ENCODE measurements around the gene LRRC75A. TPM values are rescaled to one million over a fixed set of nuclear protein-coding genes. Genes with fewer than 3 reads are reported as not detected.

LRRC75A gene
- total RNA-seq, 1 donor from 2014 or later, result 2.3 TPM

DNA sequence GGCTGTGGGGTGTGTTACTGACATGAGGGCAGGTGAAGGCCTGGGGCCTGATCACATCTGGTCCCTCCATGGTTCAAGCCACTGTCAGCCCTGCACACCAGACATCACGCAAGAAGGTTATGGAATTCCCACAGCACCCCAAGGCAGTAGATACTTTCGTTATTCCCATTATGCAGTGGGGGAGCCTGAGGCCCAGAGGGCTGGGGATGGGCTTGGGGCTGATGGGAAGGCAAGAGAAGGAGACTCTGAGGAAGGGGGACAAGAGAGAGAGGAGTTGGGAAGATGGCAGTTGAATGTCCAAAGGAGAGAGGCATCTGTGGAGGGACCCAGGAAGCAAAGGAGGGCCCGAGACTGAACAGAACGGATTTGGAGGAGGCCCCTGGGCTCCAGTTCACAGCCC, 42.0 kb downstream of the LRRC75A start:
- H3K36me3 Mint-ChIP-seq (ENCODE audit: low read depth), result peaks cover 2% of the 10 kb centered on the region
- H3K4me3 Mint-ChIP-seq (ENCODE audit: unreplicated experiment), result no peak overlapping the region
- no peaks in the 10 kb centered on the region for H3K9me3 Mint-ChIP-seq (ENCODE audit: low read depth)
- no peak overlapping the region for H3K27ac Mint-ChIP-seq (ENCODE audit: unreplicated experiment)
- no peaks in the 10 kb centered on the region for H3K27me3 Mint-ChIP-seq (ENCODE audit: low read depth)
- no peak for DNase-seq (ENCODE audit: low spot score)
- TF ChIP-seq, protein P1, sequence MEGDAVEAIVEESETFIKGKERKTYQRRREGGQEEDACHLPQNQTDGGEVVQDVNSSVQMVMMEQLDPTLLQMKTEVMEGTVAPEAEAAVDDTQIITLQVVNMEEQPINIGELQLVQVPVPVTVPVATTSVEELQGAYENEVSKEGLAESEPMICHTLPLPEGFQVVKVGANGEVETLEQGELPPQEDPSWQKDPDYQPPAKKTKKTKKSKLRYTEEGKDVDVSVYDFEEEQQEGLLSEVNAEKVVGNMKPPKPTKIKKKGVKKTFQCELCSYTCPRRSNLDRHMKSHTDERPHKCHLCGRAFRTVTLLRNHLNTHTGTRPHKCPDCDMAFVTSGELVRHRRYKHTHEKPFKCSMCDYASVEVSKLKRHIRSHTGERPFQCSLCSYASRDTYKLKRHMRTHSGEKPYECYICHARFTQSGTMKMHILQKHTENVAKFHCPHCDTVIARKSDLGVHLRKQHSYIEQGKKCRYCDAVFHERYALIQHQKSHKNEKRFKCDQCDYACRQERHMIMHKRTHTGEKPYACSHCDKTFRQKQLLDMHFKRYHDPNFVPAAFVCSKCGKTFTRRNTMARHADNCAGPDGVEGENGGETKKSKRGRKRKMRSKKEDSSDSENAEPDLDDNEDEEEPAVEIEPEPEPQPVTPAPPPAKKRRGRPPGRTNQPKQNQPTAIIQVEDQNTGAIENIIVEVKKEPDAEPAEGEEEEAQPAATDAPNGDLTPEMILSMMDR (IDR thresholded peaks at IDR 0.05), result no peak
- H3K4me1 Mint-ChIP-seq (ENCODE audit: low read depth), result peaks cover 6% of the 10 kb centered on the region

DNA sequence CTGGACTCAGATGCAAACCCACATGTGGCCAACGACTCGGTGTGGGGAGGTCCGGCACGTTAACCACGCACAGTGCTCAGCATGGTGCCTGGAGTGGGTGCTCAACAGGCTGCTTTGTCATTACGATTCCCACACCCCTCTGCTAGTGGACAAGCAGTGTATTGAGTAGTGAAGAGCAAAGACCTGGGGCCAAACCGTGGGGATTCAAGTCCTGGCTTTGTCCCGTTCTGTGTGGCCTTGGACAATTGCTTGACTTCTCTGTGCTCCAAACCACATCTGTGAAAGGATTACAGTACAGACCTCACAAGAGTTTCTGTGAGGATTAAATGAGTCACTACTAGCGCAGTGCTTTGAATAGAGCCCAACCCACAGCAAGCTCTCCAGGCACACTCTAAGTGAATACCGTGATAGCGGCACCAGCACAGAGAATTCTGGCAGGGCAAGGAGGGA, 42.8 kb downstream of the LRRC75A start:
- Mint-ChIP-seq H3K27ac (ENCODE audit: unreplicated experiment) (peak overlapping the region; percentile 41), H3K4me1 (ENCODE audit: low read depth) (peaks cover 11% of the 10 kb centered on the region), H3K27me3 (ENCODE audit: low read depth) (no peaks in the 10 kb centered on the region), H3K36me3 (ENCODE audit: low read depth) (peaks cover 2% of the 10 kb centered on the region), H3K4me3 (ENCODE audit: unreplicated experiment) (no peak overlapping the region), H3K9me3 (ENCODE audit: low read depth) (no peaks in the 10 kb centered on the region)
- no peak for DNase-seq (ENCODE audit: low spot score)
- TF ChIP-seq, protein P1 (IDR thresholded peaks at IDR 0.05), result no peak

DNA sequence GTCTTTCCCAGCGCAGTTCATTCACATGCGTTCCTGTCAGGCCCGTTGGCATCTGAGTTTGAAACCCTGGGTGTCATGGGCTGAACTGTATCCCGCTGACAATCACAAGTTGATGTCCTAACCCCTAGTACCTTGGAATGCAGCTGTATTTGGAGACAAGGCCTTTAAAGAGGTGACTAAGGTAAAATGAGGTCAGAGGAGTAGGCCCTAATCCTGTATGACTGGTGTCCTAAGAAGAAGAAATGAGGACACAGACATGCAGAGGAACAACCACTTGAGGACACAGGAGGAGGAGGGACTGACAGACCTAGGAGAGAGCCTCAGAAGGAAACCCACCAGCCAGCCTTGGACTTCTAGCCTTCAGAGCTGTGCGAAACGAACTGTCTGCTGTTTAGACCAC, 43.5 kb downstream of the LRRC75A start:
- H3K27ac Mint-ChIP-seq (ENCODE audit: unreplicated experiment), result no peak overlapping the region
- H3K4me3 Mint-ChIP-seq (ENCODE audit: unreplicated experiment), result no peak overlapping the region
- H3K36me3 Mint-ChIP-seq (ENCODE audit: low read depth), result peaks cover 2% of the 10 kb centered on the region
- no peaks in the 10 kb centered on the region for H3K9me3 Mint-ChIP-seq (ENCODE audit: low read depth)
- TF ChIP-seq, protein P1 (IDR thresholded peaks at IDR 0.05), result no peak
- no peaks in the 10 kb centered on the region for H3K27me3 Mint-ChIP-seq (ENCODE audit: low read depth)
- peaks cover 8% of the 10 kb centered on the region for H3K4me1 Mint-ChIP-seq (ENCODE audit: low read depth)
- no peak for DNase-seq (ENCODE audit: low spot score)

DNA sequence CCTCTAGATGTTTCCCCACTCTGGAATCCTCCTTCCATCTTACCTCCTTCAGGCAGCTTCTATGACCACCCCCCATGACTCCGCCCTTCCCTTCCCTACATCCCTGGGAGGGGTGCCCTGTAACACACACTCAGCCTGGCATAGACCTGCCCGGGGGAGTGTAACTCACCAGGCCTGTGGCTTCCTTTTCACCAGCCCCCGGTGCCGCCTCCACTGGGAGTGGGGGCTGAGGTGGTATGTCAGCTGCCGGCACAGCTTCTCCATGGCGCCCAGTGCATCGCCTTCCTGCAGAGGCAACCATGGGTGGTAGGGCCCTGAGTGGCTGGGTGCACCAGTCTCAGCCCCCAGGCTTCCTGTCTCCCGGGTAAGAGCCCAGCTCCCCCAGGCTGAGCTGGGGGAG, 44.3 kb downstream of the LRRC75A start:
- DNase-seq (ENCODE audit: low spot score), result no peak
- Mint-ChIP-seq H3K27me3 (ENCODE audit: low read depth) (no peaks in the 10 kb centered on the region), H3K4me3 (ENCODE audit: unreplicated experiment) (no peak overlapping the region), H3K36me3 (ENCODE audit: low read depth) (peaks cover 4% of the 10 kb centered on the region), H3K27ac (ENCODE audit: unreplicated experiment) (no peak overlapping the region), H3K4me1 (ENCODE audit: low read depth) (peaks cover 10% of the 10 kb centered on the region), H3K9me3 (ENCODE audit: low read depth) (no peaks in the 10 kb centered on the region)
- TF ChIP-seq, protein P1 (IDR thresholded peaks at IDR 0.05), result no peak

DNA sequence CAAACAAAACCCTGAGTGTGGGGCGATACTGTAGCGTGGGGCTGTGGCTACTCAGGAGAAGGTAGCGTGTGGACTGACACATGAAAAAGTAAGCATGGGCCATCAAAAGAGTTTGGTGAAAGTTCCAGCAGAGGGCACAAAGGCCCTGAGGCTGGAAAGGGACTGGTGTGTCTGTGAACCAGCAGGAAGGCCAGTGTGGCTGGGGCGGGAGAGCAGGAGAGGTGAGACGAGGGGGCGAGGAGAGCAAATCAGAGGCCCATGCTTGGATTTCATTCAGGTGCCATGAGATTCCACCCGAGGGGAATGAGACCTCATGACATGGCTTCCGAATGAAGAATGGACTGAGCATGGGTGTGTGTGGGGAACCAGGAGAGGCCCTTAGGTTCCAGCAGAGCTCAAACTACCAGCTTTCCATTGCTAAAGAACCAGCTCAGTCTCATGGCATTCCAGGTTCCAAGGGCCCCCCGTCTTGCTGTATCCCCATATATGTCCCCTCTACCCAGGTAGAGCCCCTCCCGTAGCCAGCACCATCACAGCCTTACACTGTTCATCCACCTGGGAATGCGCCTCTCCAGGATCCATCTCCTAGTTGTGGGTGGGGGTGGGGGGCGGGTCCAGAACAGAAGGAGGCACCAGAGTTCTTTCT, 45.5 kb downstream of the LRRC75A start:
- Mint-ChIP-seq H3K4me3 (ENCODE audit: unreplicated experiment) (no peak overlapping the region), H3K9me3 (ENCODE audit: low read depth) (no peaks in the 10 kb centered on the region), H3K27ac (ENCODE audit: unreplicated experiment) (no peak overlapping the region), H3K36me3 (ENCODE audit: low read depth) (peaks cover 10% of the 10 kb centered on the region), H3K27me3 (ENCODE audit: low read depth) (no peaks in the 10 kb centered on the region), H3K4me1 (ENCODE audit: low read depth) (peaks cover 22% of the 10 kb centered on the region)
- no peak for DNase-seq (ENCODE audit: low spot score)
- TF ChIP-seq, protein P1 (IDR thresholded peaks at IDR 0.05), result peak; percentile 15

All from chondrocyte (in vitro differentiated cells).